Ovary (tissue), 9 donors: ENCODE data around the gene GRM3. TPM values are rescaled to one million over a fixed set of nuclear protein-coding genes. Genes with fewer than 3 reads are reported as not detected.

Source experiments
- DNase-seq, 5 donors: peaks; one replicate each; pipeline ENCODE4 v3.0.0-alpha.2; 2019 to 2020
- H3K27ac ChIP-seq, 2 donors: fragments of 200-600 bp; one replicate each; pipeline versions ENCODE4 v1.5.1 to v1.8.0; 2019 to 2022
- H3K27me3 ChIP-seq: fragments of 200-600 bp; one replicate; pipeline ENCODE4 v1.8.0; 2022
- H3K36me3 ChIP-seq: fragments of 200-600 bp; sonication (generic); one replicate; pipeline ENCODE4 v1.5.1; 2019
- H3K4me1 ChIP-seq: one replicate; pipeline ENCODE4 v1.8.1; 2013; ENCODE audit warnings: mild to moderate bottlenecking, moderate library complexity; ENCODE audit not compliant: insufficient read depth
- H3K4me3 ChIP-seq: fragments of 200-600 bp; sonication (generic); one replicate; pipeline ENCODE4 v1.5.1; 2017
- H3K9me3 ChIP-seq, 2 donors: fragments of 200-600 bp in 1 of 2; sonication (generic) in 1 of 2; one replicate each; pipeline versions ENCODE4 v1.5.1 to v1.8.1; 2013 to 2019; ENCODE audit warnings: mild to moderate bottlenecking in 1 of 2, moderate library complexity in 1 of 2
- CTCF ChIP-seq, 3 donors: fragments of 450-650 bp in 2 of 3; fragments of 200-600 bp in 1 of 3; IDR thresholded peaks; one replicate each; pipeline versions ENCODE4 v1.5.1 to v1.8.0; 2016 to 2022; ENCODE audit warnings: antibody characterized with exemption in 3 of 3, mild to moderate bottlenecking in 1 of 3
- EP300 ChIP-seq: sonication (generic); formaldehyde crosslinking; IDR thresholded peaks from one replicate; pipeline ENCODE4 v1.6.1; 2017; ENCODE audit warnings: antibody characterized with exemption
- POLR2A ChIP-seq: fragments of 450-650 bp; IDR thresholded peaks from one replicate; pipeline ENCODE4 v1.6.1; 2017; ENCODE audit warnings: antibody characterized with exemption, mild to moderate bottlenecking, moderate library complexity
- WGBS, 3 donors: extraction: QIAGEN DNeasy Blood & Tissue Kit in 1 of 3; methylation state at CpG; one replicate each; pipeline versions ENCODE4 v1.1.5 to v1.1.7; 2013 to 2017; 5-methylcytosine and 5-hydroxymethylcytosine counted together
- intact Hi-C, 4 donors: fragments of 100-400 bp; cut with DNase I; formaldehyde crosslinking; loops; one replicate each; pipeline versions ENCODE4 v1.11.0 to v1.15.1; 2022 to 2023
- polyA plus RNA-seq, 2 donors: library from polyadenylated mRNA; stranded (reverse); fragments of 200-250 nt in 1 of 2; fragments of 350-450 nt in 1 of 2; fragmentation: Illumina TruSeq in 1 of 2; extraction: RNeasy Lipid Tissue Mini Kit (QIAGEN cat#74804) in 1 of 2; gene quantifications; one replicate each; pipeline ENCODE4 v1.2.3, GENCODE V29; 2013 to 2014
- total RNA-seq, 7 donors: library from RNA; depleted of rRNA in 2 of 7; stranded (reverse); fragments of >200 nt in 2 of 7; fragmentation: NEBNext Ultra II Directional in 3 of 7; extraction: Animal tissue kit (Norgen Biotek cat#: 25700) in 3 of 7; gene quantifications; one replicate each; pipeline versions ENCODE4 v1.1.0 to v1.2.4, GENCODE V29; 2016 to 2023
- donor health status: DM: no; HTN: no; CAD: no; lungs with moderate emphysema.
- donor health status: DM: no; HTN: no; CAD: no.
- donor health status: Bipolar disorder and iron deficiency.
- donor health status: DM: yes; HTN: yes; CAD: no.
- donor health status: DM: no; HTN: no; CAD: no.
- donor health status: DM: yes; HTN: yes; CAD: no.

Gene GRM3
- total and polyA plus RNA-seq, 9 donors = 0.10 to 0.11 TPM; not detected in 7

- intact Hi-C loops = no loop called here
- TF ChIP-seq POLR2A = no peak
- no peak for TF ChIP-seq EP300
- TF ChIP-seq CTCF (IDR thresholded peaks at IDR 0.05) = no peak
Observed at GRCh38 chr7:86689363-86689762, 45.7 kb downstream of the GRM3 start.

GRCh38 chr7:86692755-86693154, 49.0 kb downstream of the GRM3 start:
- no peak overlapping the region for H3K4me3 ChIP-seq
- H3K9me3 ChIP-seq = no peaks in the 10 kb centered on the region
- intact Hi-C loops = no loop called here
- no peak overlapping the region for H3K27ac ChIP-seq
- H3K27me3 ChIP-seq = no peaks in the 10 kb centered on the region
- H3K4me1 ChIP-seq = no peaks in the 10 kb centered on the region
- TF ChIP-seq POLR2A = no peak
- no peak for TF ChIP-seq CTCF (IDR thresholded peaks at IDR 0.05)
- WGBS, 3 donors = 52 to 67% (median 59%) methylated on average over 2 of the region's 2 CpGs
- DNase-seq = no peak
- H3K36me3 ChIP-seq = no peaks in the 10 kb centered on the region

More at GRCh38 chr7:86689363-86689762, 45.7 kb downstream of the GRM3 start:
- Histone ChIP-seq H3K27ac (no peak overlapping the region), H3K4me3 (no peak overlapping the region), H3K9me3 (no peaks in the 10 kb centered on the region), H3K4me1 (no peaks in the 10 kb centered on the region), H3K36me3 (no peaks in the 10 kb centered on the region), H3K27me3 (no peaks in the 10 kb centered on the region)
- DNase-seq = no peak

- H3K36me3 ChIP-seq = no peaks in the 10 kb centered on the region
- TF ChIP-seq POLR2A (no peak), EP300 (no peak), CTCF (IDR thresholded peaks at IDR 0.05) (no peak)
- 59 to 81% (median 68%) methylated on average over 1 of the region's 1 CpG for WGBS, 3 donors
- DNase-seq = no peak
- H3K9me3 ChIP-seq = no peaks in the 10 kb centered on the region
- H3K27ac ChIP-seq = no peak overlapping the region
- intact Hi-C loops = no loop called here
- H3K4me3 ChIP-seq = no peak overlapping the region
- no peaks in the 10 kb centered on the region for H3K27me3 ChIP-seq
- H3K4me1 ChIP-seq = no peaks in the 10 kb centered on the region
Observed at GRCh38 chr7:86706406-86706805, 62.7 kb downstream of the GRM3 start.

GRCh38 chr7:86708031-86708680, 64.4 kb downstream of the GRM3 start:
- no peak overlapping the region for H3K27ac ChIP-seq
- no peaks in the 10 kb centered on the region for H3K4me1 ChIP-seq
- intact Hi-C loops = no loop called here
- H3K9me3 ChIP-seq = no peaks in the 10 kb centered on the region
- H3K27me3 ChIP-seq = no peaks in the 10 kb centered on the region
- no peaks in the 10 kb centered on the region for H3K36me3 ChIP-seq
- H3K4me3 ChIP-seq = no peak overlapping the region
- no peak for DNase-seq
- no peak for TF ChIP-seq EP300
- no peak for TF ChIP-seq POLR2A
- no peak for TF ChIP-seq CTCF (IDR thresholded peaks at IDR 0.05)
- WGBS, 3 donors = 54 to 76% (median 56%) methylated on average over 6 of the region's 6 CpGs
